Keratinocyte (primary cell): Measurements from ENCODE around the gene LINGO1. TPM values are rescaled to one million over a fixed set of nuclear protein-coding genes. Genes with fewer than 3 reads are reported as not detected.

Source experiments
- DNase-seq: peaks from one replicate; pipeline ENCODE4 v3.0.0-alpha.2; 2011; ENCODE audit warnings: low read depth, missing footprints, low spot score
- FAIRE-seq: peaks from 2 replicates; lab custom pipeline; 2011; peaks lifted over from hg19 to GRCh38; lab: Jason Lieb, UNC
- H2AFZ ChIP-seq: 2 replicates; pipeline ENCODE4 v1.6.0; 2012; ENCODE audit warnings: low read length, control low read depth, inconsistent platforms; ENCODE audit not compliant: control insufficient read depth
- H3K27ac ChIP-seq: 2 replicates; pipeline ENCODE4 v1.5.1; 2011; ENCODE audit warnings: low read length; ENCODE audit not compliant: control insufficient read depth, insufficient read depth
- H3K27me3 ChIP-seq: 3 replicates; pipeline ENCODE4 v1.6.0; 2011; ENCODE audit warnings: low read length; ENCODE audit not compliant: control insufficient read depth, insufficient read depth; ENCODE audit errors: extremely low read depth
- H3K36me3 ChIP-seq, 2 experiments: 2 replicates in 1 of 2; 3 replicates in 1 of 2; pipeline ENCODE4 v1.5.1; 2011; ENCODE audit warnings: low read length in 2 of 2, mild to moderate bottlenecking in 1 of 2; ENCODE audit not compliant: control insufficient read depth in 2 of 2, insufficient read depth in 2 of 2; ENCODE audit errors: extremely low read depth in 1 of 2
- H3K4me1 ChIP-seq: 3 replicates; pipeline ENCODE4 v1.5.1; 2011; ENCODE audit warnings: low read length; ENCODE audit not compliant: control insufficient read depth, insufficient read depth; ENCODE audit errors: extremely low read depth
- H3K4me2 ChIP-seq: 3 replicates; pipeline ENCODE4 v1.6.0; 2011; ENCODE audit warnings: low read depth, low read length; ENCODE audit not compliant: control insufficient read depth, insufficient read depth; ENCODE audit errors: extremely low read depth
- H3K4me3 ChIP-seq, 3 experiments: fragments of 200-600 bp in 1 of 3; sonication (generic) in 1 of 3; 2 replicates in 2 of 3; 3 replicates in 1 of 3; pipeline ENCODE4 v1.5.1; 2011 to 2016; ENCODE audit warnings: low read length in 3 of 3, mild to moderate bottlenecking in 3 of 3, control low read depth in 2 of 3, inconsistent platforms in 1 of 3, low read depth in 1 of 3, mixed read lengths in 1 of 3, mixed run types in 1 of 3, moderate library complexity in 1 of 3; ENCODE audit not compliant: control insufficient read depth in 2 of 3, insufficient read depth in 2 of 3; ENCODE audit errors: extremely low read depth in 1 of 3
- H3K79me2 ChIP-seq: 2 replicates; pipeline ENCODE4 v1.6.0; 2012; ENCODE audit warnings: low read length; ENCODE audit not compliant: control insufficient read depth, insufficient read depth
- H3K9ac ChIP-seq: 3 replicates; pipeline ENCODE4 v1.6.0; 2011; ENCODE audit warnings: low read length; ENCODE audit not compliant: control insufficient read depth, insufficient read depth; ENCODE audit errors: extremely low read depth
- H3K9me1 ChIP-seq: 3 replicates; pipeline ENCODE4 v1.6.0; 2011; ENCODE audit warnings: low read length; ENCODE audit not compliant: control insufficient read depth, insufficient read depth; ENCODE audit errors: extremely low read depth
- H3K9me3 ChIP-seq: 2 replicates; pipeline ENCODE4 v1.5.1; 2012; ENCODE audit warnings: low read depth, low read length; ENCODE audit not compliant: control insufficient read depth
- H4K20me1 ChIP-seq: 3 replicates; pipeline ENCODE4 v1.6.0; 2011; ENCODE audit warnings: low read length; ENCODE audit not compliant: control insufficient read depth, insufficient read depth; ENCODE audit errors: extremely low read depth
- dilution Hi-C: fragments of 300-500 bp; cut with MboI; formaldehyde crosslinking; loops from one replicate; pipeline ENCODE4 v1.7.0; 2020; ENCODE audit warnings: low sequenced_read_pairs; ENCODE audit not compliant: extremely low pct_ligation_motif_present
- polyA plus RNA-seq, 5 experiments: library from polyadenylated mRNA; depleted of rRNA in 3 of 5; stranded (reverse) in 3 of 5; stranded (forward) in 1 of 5; unstranded in 1 of 5; fragments of >200 nt; gene quantifications; 1 replicate in 1 of 5; 2 replicates in 3 of 5; 3 replicates in 1 of 5; pipeline versions ENCODE4 v1.2.1 to v1.2.3, GENCODE V29; 2011 to 2012; ENCODE audit warnings: missing spikeins in 2 of 5, low read depth in 1 of 5, low replicate concordance in 1 of 5
- TF ChIP-seq, protein P1 (sequence below), 3 experiments: IDR thresholded peaks in 1 of 3; conservative IDR thresholded peaks in 1 of 3; optimal IDR thresholded peaks in 1 of 3; 2 replicates in 2 of 3; 3 replicates in 1 of 3; pipeline versions ENCODE3 to v1.5.1; 2011; ENCODE audit warnings: low read length in 3 of 3, mild to moderate bottlenecking in 3 of 3, moderate library complexity in 2 of 3, control low read depth in 1 of 3, inconsistent platforms in 1 of 3; ENCODE audit not compliant: insufficient read depth in 2 of 3; ENCODE audit errors: extremely low read depth in 1 of 3

The LINGO1 gene
- polyA plus RNA-seq, 1 donor (not counting 4 experiments of a cell fraction or from before 2014, with no cell fraction given), result not detected

DNA sequence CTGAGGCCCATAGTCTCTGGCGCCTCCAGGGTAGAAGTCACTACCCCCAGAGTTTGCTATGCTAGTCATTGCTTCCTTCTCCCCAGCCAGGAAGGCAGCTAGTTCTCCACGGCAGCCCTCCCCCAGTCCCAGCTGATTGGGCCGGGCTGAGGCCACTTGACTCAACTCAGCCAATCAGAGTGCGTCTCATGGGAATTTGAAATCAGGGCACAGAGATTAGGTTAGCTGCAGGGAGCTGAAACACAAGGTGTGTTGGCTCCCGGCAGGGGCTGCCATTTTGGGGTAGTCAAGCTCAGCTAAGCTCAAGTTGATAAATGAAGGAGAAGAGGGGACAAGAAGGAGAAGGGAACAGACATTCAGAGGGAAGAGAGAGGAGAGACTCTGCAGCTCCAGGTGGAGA is 32.8 kb downstream of the LINGO1 start:
- DNase-seq (no peak), FAIRE-seq (no peak)
- dilution Hi-C loops, result no loop called here
- Histone ChIP-seq H2AFZ (no peak overlapping the region), H4K20me1 (no peaks in the 10 kb centered on the region), H3K9me3 (no peaks in the 10 kb centered on the region), H3K4me2 (no peak overlapping the region), H3K27me3 (peaks cover 9% of the 10 kb centered on the region), H3K36me3 (no peaks in the 10 kb centered on the region), H3K9me1 (no peaks in the 10 kb centered on the region), H3K27ac (no peak overlapping the region), H3K9ac (no peak overlapping the region), H3K79me2 (no peaks in the 10 kb centered on the region), H3K4me1 (no peaks in the 10 kb centered on the region), H3K4me3 (no peak overlapping the region)
- TF ChIP-seq, protein P1, sequence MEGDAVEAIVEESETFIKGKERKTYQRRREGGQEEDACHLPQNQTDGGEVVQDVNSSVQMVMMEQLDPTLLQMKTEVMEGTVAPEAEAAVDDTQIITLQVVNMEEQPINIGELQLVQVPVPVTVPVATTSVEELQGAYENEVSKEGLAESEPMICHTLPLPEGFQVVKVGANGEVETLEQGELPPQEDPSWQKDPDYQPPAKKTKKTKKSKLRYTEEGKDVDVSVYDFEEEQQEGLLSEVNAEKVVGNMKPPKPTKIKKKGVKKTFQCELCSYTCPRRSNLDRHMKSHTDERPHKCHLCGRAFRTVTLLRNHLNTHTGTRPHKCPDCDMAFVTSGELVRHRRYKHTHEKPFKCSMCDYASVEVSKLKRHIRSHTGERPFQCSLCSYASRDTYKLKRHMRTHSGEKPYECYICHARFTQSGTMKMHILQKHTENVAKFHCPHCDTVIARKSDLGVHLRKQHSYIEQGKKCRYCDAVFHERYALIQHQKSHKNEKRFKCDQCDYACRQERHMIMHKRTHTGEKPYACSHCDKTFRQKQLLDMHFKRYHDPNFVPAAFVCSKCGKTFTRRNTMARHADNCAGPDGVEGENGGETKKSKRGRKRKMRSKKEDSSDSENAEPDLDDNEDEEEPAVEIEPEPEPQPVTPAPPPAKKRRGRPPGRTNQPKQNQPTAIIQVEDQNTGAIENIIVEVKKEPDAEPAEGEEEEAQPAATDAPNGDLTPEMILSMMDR (optimal IDR thresholded peaks at IDR 0.05 in 1 of 3, IDR thresholded peaks at IDR 0.05 in 1 of 3, conservative IDR thresholded peaks at IDR 0.05 in 1 of 3; ENCODE audit: extremely low read depth in 1 of 3, insufficient read depth in 2 of 3, low read length in 3 of 3), result no peak

DNA sequence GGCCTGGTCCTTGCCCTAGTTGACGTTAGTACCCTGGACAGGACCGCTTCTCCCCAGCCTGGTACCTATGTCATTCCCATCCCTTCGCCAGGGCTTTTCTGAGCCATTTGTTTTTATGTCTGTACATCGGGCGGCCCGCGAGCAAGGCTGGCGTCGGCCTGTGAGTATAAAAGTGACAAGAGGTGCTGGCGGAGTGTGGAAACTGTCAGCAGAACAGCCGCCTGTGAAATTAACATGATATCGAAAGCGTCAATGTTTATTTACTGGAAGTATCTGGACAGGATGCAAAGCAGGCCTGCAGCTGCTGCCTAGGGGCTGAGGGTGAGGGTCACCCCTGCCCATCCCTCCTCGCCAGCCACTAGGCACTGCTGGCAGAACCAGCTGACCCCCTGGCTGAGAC is 33.4 kb downstream of the LINGO1 start:
- FAIRE-seq (no peak), DNase-seq (no peak)
- H3K79me2 ChIP-seq, result no peaks in the 10 kb centered on the region
- H3K4me1 ChIP-seq, result no peaks in the 10 kb centered on the region
- H3K4me2 ChIP-seq, result no peak overlapping the region
- H2AFZ ChIP-seq, result no peak overlapping the region
- H3K9ac ChIP-seq, result no peak overlapping the region
- H3K9me1 ChIP-seq, result no peaks in the 10 kb centered on the region
- no peak overlapping the region for H3K4me3 ChIP-seq
- H3K27ac ChIP-seq, result no peak overlapping the region
- H4K20me1 ChIP-seq, result no peaks in the 10 kb centered on the region
- peaks cover 9% of the 10 kb centered on the region for H3K27me3 ChIP-seq
- H3K9me3 ChIP-seq, result no peaks in the 10 kb centered on the region
- no peaks in the 10 kb centered on the region for H3K36me3 ChIP-seq
- TF ChIP-seq, protein P1 (optimal IDR thresholded peaks at IDR 0.05 in 1 of 3, IDR thresholded peaks at IDR 0.05 in 1 of 3, conservative IDR thresholded peaks at IDR 0.05 in 1 of 3; ENCODE audit: extremely low read depth in 1 of 3, insufficient read depth in 2 of 3, low read length in 3 of 3), result no peak
- dilution Hi-C loops, result no loop called here
